Kidney (tissue), 14 donors: ENCODE data around the gene ACP2. TPM values are rescaled to one million over a fixed set of nuclear protein-coding genes. Genes with fewer than 3 reads are reported as not detected.

ENCODE experiments used
- DNase-seq, 5 donors: peaks; one replicate each; pipeline ENCODE4 v3.0.0-alpha.2; 2013 to 2020
- FAIRE-seq: peaks from 2 replicates; lab custom pipeline; 2012; peaks lifted over from hg19 to GRCh38; lab: Jason Lieb, UNC
- H3K27ac ChIP-seq, 2 donors: one replicate each; pipeline ENCODE4 v1.7.0; 2013; ENCODE audit warnings: low read depth in 2 of 2, low read length in 2 of 2, inconsistent platforms in 1 of 2
- H3K27me3 ChIP-seq: one replicate; pipeline ENCODE4 v1.7.1; 2013; ENCODE audit warnings: low read length, inconsistent platforms; ENCODE audit not compliant: control insufficient read depth, insufficient read depth
- H3K36me3 ChIP-seq, 3 donors: one replicate each; pipeline versions ENCODE4 v1.7.0 to v1.7.1; 2013; ENCODE audit warnings: low read length in 3 of 3, control low read depth in 1 of 3, inconsistent platforms in 1 of 3; ENCODE audit not compliant: insufficient read depth in 3 of 3, control insufficient read depth in 2 of 3
- H3K4me1 ChIP-seq, 3 donors: one replicate each; pipeline versions ENCODE4 v1.7.0 to v1.7.1; 2013; ENCODE audit warnings: low read length in 3 of 3, inconsistent platforms in 1 of 3, low read depth in 1 of 3; ENCODE audit not compliant: control insufficient read depth in 2 of 3, insufficient read depth in 2 of 3
- H3K4me3 ChIP-seq, 3 donors: one replicate each; pipeline versions ENCODE4 v1.7.0 to v1.8.1; 2013; ENCODE audit warnings: low read length in 3 of 3, control low read depth in 1 of 3, inconsistent platforms in 1 of 3
- H3K9ac ChIP-seq, 3 donors: one replicate each; pipeline versions ENCODE4 v1.7.0 to v1.7.1; 2013; ENCODE audit warnings: low read length in 3 of 3, control low read depth in 1 of 3, inconsistent platforms in 1 of 3
- H3K9me3 ChIP-seq, 3 donors: one replicate each; pipeline versions ENCODE4 v1.7.0 to v1.7.1; 2013; ENCODE audit warnings: low read length in 3 of 3, control low read depth in 1 of 3, inconsistent platforms in 1 of 3; ENCODE audit not compliant: control insufficient read depth in 2 of 3, insufficient read depth in 1 of 3
- CTCF ChIP-seq: IDR thresholded peaks from 3 replicates; pipeline ENCODE4 v1.5.1; 2012; ENCODE audit warnings: mild to moderate bottlenecking, moderate library complexity, borderline replicate concordance; ENCODE audit not compliant: insufficient read depth; ENCODE audit errors: extremely low read depth
- intact Hi-C: fragments of 100-400 bp; cut with DNase I; formaldehyde crosslinking; loops from one replicate; pipeline ENCODE4 v1.11.1; 2022
- polyA plus RNA-seq: library from polyadenylated mRNA; stranded (reverse); fragments of 350-450 nt; fragmentation: Illumina TruSeq; extraction: RNeasy Lipid Tissue Mini Kit (QIAGEN cat#74804); gene quantifications from one replicate; pipeline ENCODE4 v1.2.3, GENCODE V29; 2014; ENCODE audit warnings: low read depth, low replicate concordance; ENCODE audit not compliant: insufficient read depth
- total RNA-seq: library from RNA; stranded (reverse); fragmentation: NEBNext Ultra II Directional; extraction: Animal tissue kit (Norgen Biotek cat#: 25700); gene quantifications from one replicate; pipeline ENCODE4 v1.2.1, GENCODE V29; 2021
- donor health status: control.
- donor health status: control.
- donor health status: control.
- donor health status: control.
- donor health status: control.
- donor health status: DM: yes; HTN: yes; CAD: no.
- donor health status: Normal renal cell carcinoma (clear cell type).

The ACP2 gene
- total and polyA plus RNA-seq, 2 donors from 2014 or later, result 45.1 to 72.7 TPM

- intact Hi-C loops, result no loop called here
- peaks cover 19 to 35% (median 24%) of the 10 kb centered on the region in 3 donors for H3K36me3 ChIP-seq
- H3K4me1 ChIP-seq, result peaks cover 2 to 13% (median 8%) of the 10 kb centered on the region in 3 donors
- no peak for TF ChIP-seq CTCF
- DNase-seq (no peak), FAIRE-seq (no peak)
- no peak overlapping the region for H3K4me3 ChIP-seq
- no peaks in the 10 kb centered on the region for H3K9me3 ChIP-seq
- H3K27me3 ChIP-seq, result no peaks in the 10 kb centered on the region
- H3K27ac ChIP-seq, result no peak overlapping the region
- H3K9ac ChIP-seq, result no peak overlapping the region
These were observed 26.1 kb upstream of the ACP2 start for GRCh38 chr11:47274495-47275235.

GRCh38 chr11:47272706-47273105, 24.1 kb upstream of the ACP2 start:
- Histone ChIP-seq H3K36me3 (peaks cover 8 to 20% (median 19%) of the 10 kb centered on the region in 3 donors), H3K4me3 (no peak overlapping the region), H3K9ac (no peak overlapping the region), H3K9me3 (no peaks in the 10 kb centered on the region), H3K27ac (no peak overlapping the region), H3K4me1 (peaks cover 8 to 24% (median 14%) of the 10 kb centered on the region in 3 donors), H3K27me3 (no peaks in the 10 kb centered on the region)
- intact Hi-C loops, result no loop called here
- DNase-seq (peak in 2 of 5 donors; percentile 34), FAIRE-seq (no peak)
- no peak for TF ChIP-seq CTCF

GRCh38 chr11:47271961-47272661, 23.5 kb upstream of the ACP2 start:
- intact Hi-C loops, result no loop called here
- Histone ChIP-seq H3K4me3 (no peak overlapping the region), H3K27me3 (no peaks in the 10 kb centered on the region), H3K9ac (no peak overlapping the region), H3K4me1 (peaks cover 8 to 24% (median 14%) of the 10 kb centered on the region in 3 donors), H3K27ac (no peak overlapping the region), H3K9me3 (no peaks in the 10 kb centered on the region), H3K36me3 (peaks cover 8 to 19% (median 18%) of the 10 kb centered on the region in 3 donors)
- FAIRE-seq, result no peak
- no peak for DNase-seq
- TF ChIP-seq CTCF, result no peak
